DOHH2 (cell line): ENCODE data around the gene COLEC11.
"Not testable (repeated sequence)": the region's sequence is repeated elsewhere in the genome, so short reads cannot be mapped to it uniquely, and the experiment has no call there.

Experiments used
- H3F3A ChIP-seq: fragments of 200-600 bp; sonication (generic), shearing (Covaris generic); 2 replicates; pipeline ENCODE4 v1.6.0; 2016; ENCODE audit warnings: antibody characterized with exemption, mild to moderate bottlenecking; ENCODE audit not compliant: control insufficient read depth, insufficient read depth
- H3K27ac ChIP-seq: fragments of 200-600 bp; sonication (generic); 2 replicates; pipeline ENCODE4 v1.5.1; 2014; ENCODE audit warnings: low read depth, mild to moderate bottlenecking, low read length, moderate library complexity
- H3K27me3 ChIP-seq: fragments of 200-600 bp; sonication (generic); 2 replicates; pipeline ENCODE4 v1.6.1; 2014; ENCODE audit warnings: mild to moderate bottlenecking, low read length, mixed read lengths; ENCODE audit not compliant: control insufficient read depth
- H3K36me3 ChIP-seq: fragments of 200-600 bp; sonication (generic); 2 replicates; pipeline ENCODE4 v1.6.1; 2014; ENCODE audit warnings: mild to moderate bottlenecking, low read length, moderate library complexity, mixed read lengths; ENCODE audit not compliant: control insufficient read depth
- H3K4me1 ChIP-seq: fragments of 200-600 bp; sonication (generic); 2 replicates; pipeline ENCODE4 v1.6.1; 2014; ENCODE audit warnings: mild to moderate bottlenecking, low read length, mixed read lengths; ENCODE audit not compliant: control insufficient read depth
- H3K4me2 ChIP-seq: fragments of 200-600 bp; sonication (generic); 2 replicates; pipeline ENCODE4 v1.6.0; 2014; ENCODE audit warnings: mild to moderate bottlenecking, low read length, moderate library complexity
- H3K4me3 ChIP-seq: fragments of 200-600 bp; sonication (generic); 2 replicates; pipeline ENCODE4 v1.5.1; 2014; ENCODE audit warnings: mild to moderate bottlenecking, low read length, mixed read lengths
- H3K79me2 ChIP-seq: fragments of 200-600 bp; sonication (generic); 2 replicates; pipeline ENCODE4 v1.6.1; 2014; ENCODE audit warnings: mild to moderate bottlenecking, low read length, mixed read lengths; ENCODE audit not compliant: control insufficient read depth
- H3K9me2 ChIP-seq: fragments of 200-600 bp; sonication (generic); replicated peaks from 2 replicates; pipeline ENCODE4 v1.6.1; 2014; ENCODE audit warnings: mild to moderate bottlenecking, low read length, mixed read lengths; ENCODE audit not compliant: control insufficient read depth
- H3K9me3 ChIP-seq: fragments of 200-600 bp; sonication (generic); 2 replicates; pipeline ENCODE4 v1.6.1; 2014; ENCODE audit warnings: antibody characterized with exemption, low read length, mixed read lengths; ENCODE audit not compliant: control insufficient read depth, insufficient read depth
- H4K20me1 ChIP-seq: fragments of 200-600 bp; sonication (generic); 2 replicates; pipeline ENCODE4 v1.6.0; 2014; ENCODE audit warnings: low read depth, mild to moderate bottlenecking, antibody characterized with exemption, low read length, moderate library complexity; ENCODE audit not compliant: control insufficient read depth, insufficient read depth
- EZH2phosphoT487 ChIP-seq: fragments of 200-600 bp; sonication (generic); IDR thresholded peaks from 2 replicates; pipeline ENCODE4 v1.6.1; 2017; ENCODE audit warnings: borderline replicate concordance, mild to moderate bottlenecking, antibody characterized with exemption, low read length, moderate library complexity, mixed read lengths
- TF ChIP-seq, protein P1 (sequence below): fragments of 200-600 bp; sonication (generic); IDR thresholded peaks from one replicate; pipeline ENCODE4 v1.5.1; 2014; ENCODE audit warnings: antibody characterized with exemption, mild to moderate bottlenecking, low read depth, low read length; ENCODE audit not compliant: poor library complexity, severe bottlenecking

COLEC11 gene

DNA sequence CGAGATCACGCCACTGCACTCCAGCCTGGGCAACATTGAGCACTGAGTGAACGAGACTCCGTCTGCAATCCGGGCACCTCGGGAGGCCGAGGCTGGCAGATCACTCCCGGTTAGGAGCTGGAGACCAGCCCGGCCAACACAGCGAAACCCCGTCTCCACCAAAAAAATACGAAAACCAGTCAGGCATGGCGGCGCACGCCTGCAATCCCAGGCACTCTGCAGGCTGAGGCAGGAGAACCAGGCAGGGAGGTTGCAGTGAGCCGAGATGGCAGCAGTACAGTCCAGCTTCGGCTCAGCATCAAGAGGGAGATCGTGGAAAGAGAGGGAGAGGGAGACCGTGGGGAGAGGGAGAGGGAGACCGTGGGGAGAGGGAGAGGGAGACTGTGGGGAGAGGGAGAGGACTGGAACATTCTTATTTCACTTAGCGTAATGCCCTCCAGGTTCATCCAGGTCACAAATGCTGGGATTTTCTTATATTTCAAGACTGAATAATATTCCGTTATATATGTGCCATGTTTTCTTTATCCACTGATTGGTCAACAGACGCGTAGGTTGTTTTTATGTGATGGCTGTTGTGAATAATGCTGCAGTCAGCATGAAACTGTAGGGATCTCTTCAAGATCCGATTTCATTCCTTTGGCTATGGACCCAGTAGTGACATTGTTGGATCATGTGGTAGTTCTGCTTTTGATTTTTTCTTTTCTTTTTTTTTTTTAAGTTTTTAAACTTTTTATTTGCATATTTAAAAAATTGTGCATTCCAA, 21.7 kb downstream of the COLEC11 start:
- not testable (repeated sequence) for H3F3A ChIP-seq, H3K4me1 ChIP-seq, H3K27me3 ChIP-seq, H3K4me3 ChIP-seq, H3K9me2 ChIP-seq, H3K4me2 ChIP-seq, H3K36me3 ChIP-seq, H3K27ac ChIP-seq, H3K79me2 ChIP-seq, H3K9me3 ChIP-seq, H4K20me1 ChIP-seq

DNA sequence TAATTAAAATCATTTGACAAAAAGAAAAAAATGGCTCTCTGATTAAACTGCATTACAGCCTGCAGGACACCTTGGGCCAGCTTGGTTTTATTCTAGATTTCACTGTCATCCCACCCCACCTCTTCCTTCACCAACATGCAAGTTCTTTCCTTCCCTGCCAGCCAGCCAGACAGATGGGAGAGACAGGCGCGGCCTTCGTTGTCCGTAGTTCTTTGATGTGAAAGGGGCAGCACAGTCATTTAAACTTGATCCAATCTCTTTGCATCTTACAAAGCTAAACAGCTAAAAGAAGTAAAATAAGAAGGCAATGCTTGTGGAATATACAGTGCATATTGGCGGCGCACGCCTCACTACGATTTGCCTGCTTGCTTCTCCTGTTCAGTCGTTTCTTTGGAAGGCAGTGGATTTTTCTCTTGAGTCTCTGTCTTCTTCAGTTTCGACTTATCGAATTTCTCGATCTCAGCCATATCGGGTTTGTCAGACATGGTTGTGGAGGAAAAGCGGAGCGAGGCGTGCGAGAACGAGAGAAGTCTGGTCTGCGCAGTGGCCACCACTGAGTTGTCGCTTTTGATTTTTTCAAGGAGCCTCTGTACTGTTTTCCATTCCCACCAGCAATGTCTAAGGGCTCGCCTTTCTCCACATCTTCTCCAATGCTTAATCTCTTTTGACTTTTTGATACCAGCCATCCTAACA, 22.4 kb downstream of the COLEC11 start:
- 0 out of 2 replicates have a peak, but pooled peaks cover 4% of the 10 kb centered on the region for H3K9me3 ChIP-seq
- H3K4me2 ChIP-seq: no peak overlapping the region

DNA sequence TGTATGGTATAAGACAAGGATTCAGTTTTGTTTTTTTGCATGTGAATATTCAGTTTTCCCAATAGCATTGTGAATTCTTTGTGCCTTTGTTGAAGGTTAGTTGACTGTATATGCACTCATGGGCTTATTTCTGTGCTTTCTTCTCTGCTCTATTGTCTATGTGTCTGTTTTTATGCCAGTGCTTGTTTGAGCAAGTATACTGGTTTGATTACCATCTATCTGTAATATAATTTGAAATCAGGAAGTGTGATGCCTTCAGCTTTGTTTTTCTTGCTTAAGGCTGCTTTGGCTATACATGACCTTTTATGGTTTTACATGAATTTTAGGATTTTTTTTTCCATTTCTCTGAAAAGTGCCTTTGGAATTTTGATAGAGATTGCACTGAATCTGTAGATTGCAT, 23.5 kb downstream of the COLEC11 start:
- H3K79me2 ChIP-seq: no peaks in the 10 kb centered on the region
- H4K20me1 ChIP-seq: no peaks in the 10 kb centered on the region
- TF ChIP-seq, protein P1, sequence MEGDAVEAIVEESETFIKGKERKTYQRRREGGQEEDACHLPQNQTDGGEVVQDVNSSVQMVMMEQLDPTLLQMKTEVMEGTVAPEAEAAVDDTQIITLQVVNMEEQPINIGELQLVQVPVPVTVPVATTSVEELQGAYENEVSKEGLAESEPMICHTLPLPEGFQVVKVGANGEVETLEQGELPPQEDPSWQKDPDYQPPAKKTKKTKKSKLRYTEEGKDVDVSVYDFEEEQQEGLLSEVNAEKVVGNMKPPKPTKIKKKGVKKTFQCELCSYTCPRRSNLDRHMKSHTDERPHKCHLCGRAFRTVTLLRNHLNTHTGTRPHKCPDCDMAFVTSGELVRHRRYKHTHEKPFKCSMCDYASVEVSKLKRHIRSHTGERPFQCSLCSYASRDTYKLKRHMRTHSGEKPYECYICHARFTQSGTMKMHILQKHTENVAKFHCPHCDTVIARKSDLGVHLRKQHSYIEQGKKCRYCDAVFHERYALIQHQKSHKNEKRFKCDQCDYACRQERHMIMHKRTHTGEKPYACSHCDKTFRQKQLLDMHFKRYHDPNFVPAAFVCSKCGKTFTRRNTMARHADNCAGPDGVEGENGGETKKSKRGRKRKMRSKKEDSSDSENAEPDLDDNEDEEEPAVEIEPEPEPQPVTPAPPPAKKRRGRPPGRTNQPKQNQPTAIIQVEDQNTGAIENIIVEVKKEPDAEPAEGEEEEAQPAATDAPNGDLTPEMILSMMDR: no peak
- TF ChIP-seq EZH2phosphoT487: no peak
- no peaks in the 10 kb centered on the region for H3K4me1 ChIP-seq
- H3K27ac ChIP-seq: no peak overlapping the region
- H3K4me2 ChIP-seq: no peak overlapping the region
- H3K9me2 ChIP-seq: no peaks in the 10 kb centered on the region
- H3K36me3 ChIP-seq: no peaks in the 10 kb centered on the region
- H3K9me3 ChIP-seq: 0 out of 2 replicates have a peak, but pooled peaks cover 3% of the 10 kb centered on the region
- no peaks in the 10 kb centered on the region for H3F3A ChIP-seq
- H3K4me3 ChIP-seq: no peak overlapping the region
- H3K27me3 ChIP-seq: no peaks in the 10 kb centered on the region

More for the DNA sequence above, 22.4 kb downstream of the COLEC11 start:
- H3F3A ChIP-seq: no peaks in the 10 kb centered on the region
- no peaks in the 10 kb centered on the region for H3K9me2 ChIP-seq
- H3K4me1 ChIP-seq: no peaks in the 10 kb centered on the region
- no peak overlapping the region for H3K4me3 ChIP-seq
- no peak overlapping the region for H3K27ac ChIP-seq
- no peak for TF ChIP-seq EZH2phosphoT487
- TF ChIP-seq, protein P1: no peak
- H4K20me1 ChIP-seq: no peaks in the 10 kb centered on the region
- no peaks in the 10 kb centered on the region for H3K36me3 ChIP-seq
- no peaks in the 10 kb centered on the region for H3K27me3 ChIP-seq
- no peaks in the 10 kb centered on the region for H3K79me2 ChIP-seq

DNA sequence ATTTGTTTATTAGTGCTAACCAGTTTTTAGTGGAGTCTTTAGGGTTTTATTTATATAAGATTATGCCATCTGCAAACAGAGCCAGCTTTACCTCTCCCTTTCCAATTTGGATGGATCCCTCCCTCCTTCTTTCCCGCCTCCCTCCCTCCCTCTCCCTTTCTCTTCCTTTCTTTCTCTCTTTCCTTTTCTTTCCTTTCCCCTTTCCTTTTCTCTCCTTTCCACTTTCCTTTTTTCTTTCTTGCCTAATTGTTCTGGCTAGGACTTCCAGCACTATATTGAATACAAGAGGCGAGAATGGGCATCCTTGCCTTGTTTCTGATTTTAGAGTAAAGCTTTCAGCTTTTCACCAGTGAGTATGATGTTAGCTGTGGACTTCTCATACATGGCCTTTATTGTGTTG, 24.1 kb downstream of the COLEC11 start:
- Histone ChIP-seq H3F3A (no peaks in the 10 kb centered on the region), H3K79me2 (no peaks in the 10 kb centered on the region), H3K9me3 (no peaks in the 10 kb centered on the region), H3K9me2 (no peaks in the 10 kb centered on the region), H3K4me1 (no peaks in the 10 kb centered on the region), H3K36me3 (no peaks in the 10 kb centered on the region), H3K27ac (no peak overlapping the region), H3K4me3 (no peak overlapping the region), H3K27me3 (no peaks in the 10 kb centered on the region), H3K4me2 (no peak overlapping the region), H4K20me1 (no peaks in the 10 kb centered on the region)
- TF ChIP-seq, protein P1: no peak
- TF ChIP-seq EZH2phosphoT487: no peak

DNA sequence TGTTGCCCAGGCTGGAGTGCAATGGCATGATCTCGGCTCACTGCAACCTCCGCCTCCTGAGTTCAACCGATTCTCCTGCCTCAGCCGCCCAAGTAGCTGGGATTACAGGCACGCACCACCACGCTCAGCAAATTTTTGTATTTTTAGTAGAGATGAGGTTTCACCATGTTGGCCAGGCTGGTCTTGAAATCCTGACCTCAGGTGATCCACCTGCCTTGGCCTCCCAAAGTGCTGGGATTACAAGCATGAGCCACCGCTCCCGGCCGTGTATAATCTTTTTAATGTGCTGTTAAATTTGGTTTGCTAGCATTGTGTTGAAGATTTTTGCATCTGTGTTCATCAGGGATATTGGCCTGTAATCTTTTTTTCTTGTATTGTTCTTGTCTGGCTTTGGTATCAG, 24.7 kb downstream of the COLEC11 start:
- not testable (repeated sequence) for H3K4me1 ChIP-seq, H3K9me3 ChIP-seq, H3K36me3 ChIP-seq, H3K9me2 ChIP-seq, H3K27me3 ChIP-seq, H3K4me3 ChIP-seq, H3K4me2 ChIP-seq, H3K27ac ChIP-seq, H4K20me1 ChIP-seq, H3F3A ChIP-seq, H3K79me2 ChIP-seq
